Astrocyte (in vitro differentiated cells and primary cell): ENCODE results near the gene LRRC45. TPM values are rescaled to one million over a fixed set of nuclear protein-coding genes. Genes with fewer than 3 reads are reported as not detected.

Experiments used
- DNase-seq: peaks from one replicate; pipeline ENCODE4 v3.0.0-alpha.2; 2010; ENCODE audit warnings: low read depth
- FAIRE-seq: peaks from 2 replicates; lab custom pipeline; 2011; peaks lifted over from hg19 to GRCh38; lab: Jason Lieb, UNC
- H2AFZ ChIP-seq: 2 replicates; pipeline ENCODE4 v1.6.0; 2012; ENCODE audit warnings: low read depth, low read length, inconsistent platforms
- H3K27ac ChIP-seq: 2 replicates; pipeline ENCODE4 v1.5.1; 2011; ENCODE audit warnings: low read depth, low read length, inconsistent platforms
- H3K27me3 ChIP-seq: 2 replicates; pipeline ENCODE4 v1.6.0; 2011; ENCODE audit warnings: low read length, inconsistent platforms; ENCODE audit not compliant: insufficient read depth
- H3K36me3 ChIP-seq: 2 replicates; pipeline ENCODE4 v1.5.1; 2011; ENCODE audit warnings: low read length, inconsistent platforms; ENCODE audit not compliant: insufficient read depth
- H3K4me1 ChIP-seq: 2 replicates; pipeline ENCODE4 v1.5.1; 2011; ENCODE audit warnings: low read length, inconsistent platforms; ENCODE audit not compliant: insufficient read depth
- H3K4me2 ChIP-seq: 2 replicates; pipeline ENCODE4 v1.6.0; 2012; ENCODE audit warnings: low read length, inconsistent platforms
- H3K4me3 ChIP-seq: 2 replicates; pipeline ENCODE4 v1.5.1; 2011; ENCODE audit warnings: low read depth, mild to moderate bottlenecking, low read length, inconsistent platforms; ENCODE audit not compliant: insufficient read depth
- H3K79me2 ChIP-seq: 2 replicates; pipeline ENCODE4 v1.6.0; 2012; ENCODE audit warnings: mild to moderate bottlenecking, low read length, inconsistent platforms; ENCODE audit not compliant: insufficient read depth
- H3K9ac ChIP-seq: 2 replicates; pipeline ENCODE4 v1.6.0; 2012; ENCODE audit warnings: mild to moderate bottlenecking, low read length, inconsistent platforms
- H3K9me3 ChIP-seq: 2 replicates; pipeline ENCODE4 v1.5.1; 2012; ENCODE audit warnings: low read depth, mild to moderate bottlenecking, low read length, inconsistent platforms; ENCODE audit not compliant: insufficient read depth
- H4K20me1 ChIP-seq: 2 replicates; pipeline ENCODE4 v1.6.0; 2012; ENCODE audit warnings: low read length, inconsistent platforms; ENCODE audit not compliant: insufficient read depth
- H3K27ac Mint-ChIP-seq: one replicate; pipeline ENCODE4 v1.8.0; 2021; ENCODE audit warnings: mild to moderate bottlenecking, mixed read lengths; ENCODE audit not compliant: unreplicated experiment
- H3K27me3 Mint-ChIP-seq: one replicate; pipeline ENCODE4 v1.8.0; 2021; ENCODE audit warnings: low read depth, mixed read lengths; ENCODE audit not compliant: unreplicated experiment
- H3K36me3 Mint-ChIP-seq: one replicate; pipeline ENCODE4 v1.8.0; 2021; ENCODE audit warnings: low read depth, mixed read lengths; ENCODE audit not compliant: unreplicated experiment
- H3K4me1 Mint-ChIP-seq: one replicate; pipeline ENCODE4 v1.8.0; 2021; ENCODE audit warnings: low read depth, mixed read lengths; ENCODE audit not compliant: unreplicated experiment
- H3K4me3 Mint-ChIP-seq: one replicate; pipeline ENCODE4 v1.8.0; 2021; ENCODE audit warnings: mild to moderate bottlenecking, moderate library complexity, mixed read lengths; ENCODE audit not compliant: unreplicated experiment
- H3K9me3 Mint-ChIP-seq: one replicate; pipeline ENCODE4 v1.8.0; 2021; ENCODE audit warnings: mild to moderate bottlenecking, mixed read lengths; ENCODE audit not compliant: unreplicated experiment
- CTCF ChIP-seq: IDR thresholded peaks from 2 replicates; pipeline ENCODE4 v1.5.1; 2011; ENCODE audit warnings: low read depth, mild to moderate bottlenecking, inconsistent platforms, low read length, moderate library complexity; ENCODE audit not compliant: insufficient read depth
- EZH2 ChIP-seq: IDR thresholded peaks from 2 replicates; pipeline ENCODE4 v1.6.1; 2012; ENCODE audit warnings: mild to moderate bottlenecking, low read length, inconsistent platforms; ENCODE audit not compliant: insufficient read depth
- total RNA-seq: library from RNA; stranded (reverse); gene quantifications from 2 replicates; pipeline ENCODE4 v1.2.1, GENCODE V29; 2021

The LRRC45 gene
- total RNA-seq, 1 donor from 2014 or later: 6.6 TPM

- Mint-ChIP-seq H3K36me3 (peaks cover 11% of the 10 kb centered on the region), H3K9me3 (peaks cover 2% of the 10 kb centered on the region), H3K27me3 (peaks cover 4% of the 10 kb centered on the region), H3K27ac (no peak overlapping the region), H3K4me1 (peaks cover 2% of the 10 kb centered on the region), H3K4me3 (peak overlapping the region; percentile 74)
- Histone ChIP-seq H3K36me3 (no peaks in the 10 kb centered on the region), H2AFZ (peak overlapping the region; percentile 81), H4K20me1 (peaks cover 3% of the 10 kb centered on the region), H3K27ac (peak overlapping the region; percentile 59), H3K9ac (peak overlapping the region; percentile 84), H3K79me2 (peaks cover 10% of the 10 kb centered on the region), H3K27me3 (no peaks in the 10 kb centered on the region), H3K4me3 (peak overlapping the region; percentile 72), H3K9me3 (no peaks in the 10 kb centered on the region), H3K4me1 (peaks cover 15% of the 10 kb centered on the region), H3K4me2 (peak overlapping the region; percentile 99)
- FAIRE-seq: no peak
- no peak for TF ChIP-seq CTCF
- no peak for TF ChIP-seq EZH2
- DNase-seq: no peak
Measured at GRCh38 chr17:82036634-82037091, 13.6 kb downstream of the LRRC45 start.

DNA sequence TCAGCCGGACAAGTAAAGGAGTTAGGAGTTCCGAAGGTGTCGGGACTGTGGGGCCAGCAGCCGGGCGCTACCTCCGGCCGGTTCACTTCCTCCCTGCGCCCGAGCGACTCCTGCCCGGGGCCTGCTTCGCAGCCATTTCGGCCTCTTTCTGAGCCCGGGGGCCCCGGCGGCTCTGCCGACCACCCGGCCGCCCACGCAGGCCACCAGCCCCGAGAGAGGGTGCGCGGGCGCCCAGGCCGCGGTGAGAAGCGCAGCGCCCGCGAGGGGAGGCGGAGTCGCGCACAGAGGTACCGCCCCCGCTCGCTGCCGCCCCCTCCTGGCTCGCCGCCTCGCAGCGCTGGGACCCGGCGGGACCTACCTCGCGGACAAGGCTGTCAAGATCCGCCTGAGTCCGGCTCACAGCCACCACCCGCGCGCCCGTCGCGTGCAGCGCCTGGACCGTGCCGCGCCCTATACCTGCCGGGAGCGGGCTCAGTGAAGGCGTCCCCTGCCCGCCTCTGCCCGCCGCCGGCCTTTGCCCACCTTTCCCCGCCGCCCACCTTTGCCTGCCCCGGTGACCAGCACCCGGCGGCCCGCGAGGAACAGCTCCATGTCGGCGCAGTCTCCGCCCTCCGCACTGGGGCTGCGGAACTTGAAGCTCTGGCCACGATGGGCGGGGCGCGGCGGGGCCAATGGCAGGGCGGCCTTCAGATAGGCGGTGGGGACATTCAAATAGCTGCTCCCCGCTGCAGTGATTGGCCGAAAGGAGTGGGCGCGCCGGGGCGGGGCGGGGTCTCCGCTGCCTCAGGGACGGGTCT is 14.2 kb downstream of the LRRC45 start, which contains the start of gene DCXR:
DCXR (minus strand) TSS at position 606 of the 797 bp plus-strand sequence; CDS start at position 591, 15 bp downstream.
- FAIRE-seq: no peak
- H3K27ac Mint-ChIP-seq: no peak within 1 kb of the TSS

More for the DNA sequence above, 14.2 kb downstream of the LRRC45 start, which contains the start of gene DCXR:
- H3K9me3 Mint-ChIP-seq: peaks cover 2% of the 10 kb centered on the region
- H2AFZ ChIP-seq: peak within 1 kb of the TSS; percentile 81
- DNase-seq: peak; percentile 90
- peaks cover 2% of the 10 kb centered on the region for H3K4me1 Mint-ChIP-seq
- peaks cover 3% of the 10 kb centered on the region for H4K20me1 ChIP-seq
- H3K27ac ChIP-seq: peak within 1 kb of the TSS; percentile 59
- peaks cover 4% of the 10 kb centered on the region for H3K27me3 Mint-ChIP-seq
- H3K9ac ChIP-seq: peak within 1 kb of the TSS; percentile 84
- H3K36me3 Mint-ChIP-seq: peaks cover 11% of the 10 kb centered on the region
- H3K4me1 ChIP-seq: peaks cover 11% of the 10 kb centered on the region
- peaks cover 10% of the 10 kb centered on the region for H3K79me2 ChIP-seq
- H3K36me3 ChIP-seq: no peaks in the 10 kb centered on the region
- H3K4me3 ChIP-seq: peak within 1 kb of the TSS; percentile 72
- peak within 1 kb of the TSS; percentile 82 for H3K4me3 Mint-ChIP-seq
- peak within 1 kb of the TSS; percentile 99 for H3K4me2 ChIP-seq
- no peaks in the 10 kb centered on the region for H3K27me3 ChIP-seq
- no peaks in the 10 kb centered on the region for H3K9me3 ChIP-seq
- TF ChIP-seq CTCF: peak; percentile 34
- no peak for TF ChIP-seq EZH2
